GM19467 (cell line): Measurements from ENCODE around the gene CYBRD1.
A peak's percentile ranks its signal among the peaks of the same experiment; 100 is the strongest.

Experiments used
- ATAC-seq: cut with Tn5 transposase; IDR thresholded peaks from one replicate; pipeline ENCODE4 v1.9.1; 2021; ENCODE audit warnings: mild to moderate bottlenecking, moderate library complexity; ENCODE audit not compliant: unreplicated experiment

CYBRD1 gene

GRCh38 chr2:171595456-171595855 lies 73.2 kb downstream of the CYBRD1 start:
- no peak for ATAC-seq

- no peak for ATAC-seq
Measured at GRCh38 chr2:171595896-171596295, 73.6 kb downstream of the CYBRD1 start.

DNA sequence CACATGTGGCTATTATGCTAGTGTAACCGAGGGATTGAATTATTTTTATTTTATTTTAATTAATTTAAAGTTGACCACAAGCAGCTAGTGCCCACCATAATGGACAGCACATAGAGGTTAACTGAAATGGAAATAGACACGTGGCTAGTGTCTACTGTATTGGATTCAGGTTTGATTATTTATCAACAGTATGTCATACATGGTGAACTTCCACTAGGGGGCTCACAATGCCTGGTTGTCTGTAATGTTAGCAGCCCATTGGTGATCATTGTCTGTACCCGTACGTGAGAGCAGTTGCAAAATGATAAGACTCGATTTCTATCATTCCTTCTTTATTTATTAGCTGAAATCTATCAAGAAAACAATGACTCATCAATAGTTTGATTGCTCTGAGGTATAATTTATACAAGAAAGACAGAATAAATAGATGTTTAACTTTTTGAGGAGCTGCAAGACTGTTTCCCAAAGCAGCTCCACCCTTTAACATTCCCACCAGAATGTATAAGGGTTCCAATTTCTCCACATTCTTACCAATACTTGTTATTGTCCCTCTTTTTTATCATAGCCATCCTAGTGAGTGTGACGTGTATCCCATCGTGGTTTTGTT lies 76.5 kb downstream of the CYBRD1 start:
- ATAC-seq, result peak; percentile 91

GRCh38 chr2:171600126-171600525 lies 77.9 kb downstream of the CYBRD1 start:
- ATAC-seq, result no peak

DNA sequence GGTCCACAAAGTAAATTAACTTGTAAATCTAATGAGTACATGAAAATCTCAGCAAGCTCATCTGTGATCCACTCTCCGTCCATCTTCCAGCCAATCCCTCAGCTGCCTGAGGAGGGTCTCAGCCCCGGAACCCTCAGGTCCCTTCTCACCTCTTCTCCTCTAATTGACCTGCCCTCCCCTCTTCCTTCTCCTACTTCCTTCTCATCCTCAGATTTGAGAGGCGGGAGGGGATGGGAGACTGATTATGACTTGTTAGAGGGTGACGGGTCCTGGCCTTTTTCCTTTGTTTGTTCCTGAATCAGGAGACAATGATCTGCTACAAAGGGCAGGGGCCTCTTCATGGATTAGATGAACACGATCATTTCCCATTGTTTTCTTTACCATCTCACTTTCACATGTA lies 80.1 kb downstream of the CYBRD1 start:
- no peak for ATAC-seq
